VCaP (cell line): Measurements from ENCODE around the gene DENND1C.

Source experiments
- H3K27ac ChIP-seq: fragments of 450-650 bp; 2 replicates; pipeline ENCODE4 v1.5.1; 2017
- CTCF ChIP-seq: fragments of 450-650 bp; conservative IDR thresholded peaks from 2 replicates; pipeline ENCODE4 v1.5.1; 2017; ENCODE audit warnings: mild to moderate bottlenecking, moderate library complexity

DENND1C gene

GRCh38 chr19:6491802-6492592 lies 10.4 kb upstream of the DENND1C start:
- TF ChIP-seq CTCF: no peak

GRCh38 chr19:6490134-6490533 lies 8.5 kb upstream of the DENND1C start:
- no peak for TF ChIP-seq CTCF
- H3K27ac ChIP-seq: no peak overlapping the region

More at GRCh38 chr19:6491802-6492592, 10.4 kb upstream of the DENND1C start:
- H3K27ac ChIP-seq: no peak overlapping the region

- no peak overlapping the region for H3K27ac ChIP-seq
- TF ChIP-seq CTCF: no peak
Observed at GRCh38 chr19:6489278-6490061, 7.9 kb upstream of the DENND1C start.

GRCh38 chr19:6484831-6485230 lies 3.2 kb upstream of the DENND1C start:
- no peak for TF ChIP-seq CTCF
- no peak overlapping the region for H3K27ac ChIP-seq

GRCh38 chr19:6484230-6484629 lies 2.6 kb upstream of the DENND1C start:
- TF ChIP-seq CTCF: no peak
- H3K27ac ChIP-seq: no peak overlapping the region

GRCh38 chr19:6483235-6483634 lies 1.6 kb upstream of the DENND1C start:
- no peak overlapping the region for H3K27ac ChIP-seq
- TF ChIP-seq CTCF: no peak

- H3K27ac ChIP-seq: no peak overlapping the region
Observed at GRCh38 chr19:6482343-6482686, 728 bp upstream of the DENND1C start.

More at GRCh38 chr19:6482343-6482686, 728 bp upstream of the DENND1C start:
- TF ChIP-seq CTCF: no peak
